H1 (cell line): ENCODE data around the gene PDE2A. TPM values are rescaled to one million over a fixed set of nuclear protein-coding genes. Genes with fewer than 3 reads are reported as not detected.

Experiments used
- BACH1 ChIP-seq: IDR thresholded peaks from 2 replicates; pipeline ENCODE4 v1.6.1; 2012; ENCODE audit warnings: low read length, improper control_type of control experiment
- CTBP2 ChIP-seq: IDR thresholded peaks from 2 replicates; pipeline ENCODE4 v1.7.0; 2011; ENCODE audit warnings: borderline replicate concordance, mild to moderate bottlenecking, moderate library complexity, mixed read lengths, low read length; ENCODE audit not compliant: insufficient read depth, insufficient read length
- MAFK ChIP-seq: IDR thresholded peaks from 2 replicates; pipeline ENCODE4 v1.6.1; 2012; ENCODE audit warnings: low read depth, mild to moderate bottlenecking, improper control_type of control experiment, low read length
- MAX ChIP-seq: IDR thresholded peaks from 2 replicates; pipeline ENCODE4 v1.6.1; 2012; ENCODE audit warnings: inconsistent platforms
- RBBP5 ChIP-seq: IDR thresholded peaks from 2 replicates; pipeline ENCODE4 v1.7.1; 2012; ENCODE audit warnings: low read depth, mild to moderate bottlenecking, inconsistent platforms, low read length, moderate library complexity, borderline replicate concordance
- SIN3A ChIP-seq, 2 experiments: IDR thresholded peaks in 1 of 2; conservative IDR thresholded peaks in 1 of 2; 2 replicates each; pipeline ENCODE4 v1.6.1; 2011 to 2012; ENCODE audit warnings: low read length in 2 of 2, improper control_type of control experiment in 1 of 2, low read depth in 1 of 2, mild to moderate bottlenecking in 1 of 2
- TCF12 ChIP-seq: IDR thresholded peaks from 2 replicates; pipeline ENCODE4 v1.6.1; 2011; ENCODE audit warnings: low read depth, mild to moderate bottlenecking, low read length
- polyA plus RNA-seq, 7 experiments: library from polyadenylated mRNA; depleted of rRNA in 3 of 7; stranded (reverse) in 5 of 7; unstranded in 2 of 7; fragments of >200 nt in 5 of 7; fragments of 200-250 nt in 2 of 7; gene quantifications; 1 replicate in 5 of 7; 2 replicates in 1 of 7; 4 replicates in 1 of 7; pipeline versions ENCODE4 v1.2.1 to v1.2.3, GENCODE V29; 2011 to 2013; ENCODE audit warnings: missing spikeins in 2 of 7, mixed read lengths in 2 of 7
- total RNA-seq: library from RNA; stranded (reverse); fragmentation: NEBNext Ultra II Directional; extraction: Animal tissue kit (Norgen Biotek cat#: 25700); gene quantifications from 2 replicates; pipeline ENCODE4 v1.2.1, GENCODE V29; 2021
- TF ChIP-seq, protein P1 (sequence below): fragments of 300-600 bp; sonication (generic); IDR thresholded peaks from 2 replicates; pipeline ENCODE4 v1.7.1; 2012; ENCODE audit warnings: low read length, moderate library complexity, mild to moderate bottlenecking, inconsistent platforms; ENCODE audit not compliant: insufficient replicate concordance
- TF ChIP-seq, protein P2 (sequence below): IDR thresholded peaks from 2 replicates; pipeline ENCODE4 v1.6.1; 2011; ENCODE audit warnings: low read depth, mild to moderate bottlenecking, low read length; ENCODE audit not compliant: insufficient read depth

PDE2A gene
- total and polyA plus RNA-seq, 2 of the 8 experiments (the other 6 are each of a cell fraction or from before 2014, with no cell fraction given): 3.4 to 7.1 TPM

DNA sequence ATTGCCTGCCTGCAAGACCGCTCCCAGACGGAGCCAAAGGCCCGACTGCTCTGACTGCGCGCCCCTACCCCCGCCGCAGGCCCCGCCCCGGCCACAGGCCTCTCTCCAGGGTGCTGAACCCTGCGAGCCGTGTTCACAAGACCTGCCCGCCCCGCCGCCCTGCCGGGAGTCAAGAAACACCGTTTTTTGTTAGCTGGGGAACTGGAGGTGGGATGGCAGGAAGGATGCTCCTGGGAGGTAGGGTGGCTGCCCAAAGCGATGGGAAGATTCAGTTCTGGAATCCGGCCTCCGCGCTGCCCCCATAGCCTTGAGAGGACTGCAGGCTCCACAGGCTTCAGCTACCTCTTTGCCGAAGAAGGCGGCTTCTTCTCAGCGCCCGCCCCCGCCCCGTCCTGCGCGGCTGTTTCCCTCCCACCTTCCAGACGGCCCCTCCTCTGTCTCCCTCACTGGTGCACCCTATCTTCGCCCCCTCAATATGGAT lies 2.7 kb upstream of the PDE2A start (continued):
- TF ChIP-seq, protein P1, sequence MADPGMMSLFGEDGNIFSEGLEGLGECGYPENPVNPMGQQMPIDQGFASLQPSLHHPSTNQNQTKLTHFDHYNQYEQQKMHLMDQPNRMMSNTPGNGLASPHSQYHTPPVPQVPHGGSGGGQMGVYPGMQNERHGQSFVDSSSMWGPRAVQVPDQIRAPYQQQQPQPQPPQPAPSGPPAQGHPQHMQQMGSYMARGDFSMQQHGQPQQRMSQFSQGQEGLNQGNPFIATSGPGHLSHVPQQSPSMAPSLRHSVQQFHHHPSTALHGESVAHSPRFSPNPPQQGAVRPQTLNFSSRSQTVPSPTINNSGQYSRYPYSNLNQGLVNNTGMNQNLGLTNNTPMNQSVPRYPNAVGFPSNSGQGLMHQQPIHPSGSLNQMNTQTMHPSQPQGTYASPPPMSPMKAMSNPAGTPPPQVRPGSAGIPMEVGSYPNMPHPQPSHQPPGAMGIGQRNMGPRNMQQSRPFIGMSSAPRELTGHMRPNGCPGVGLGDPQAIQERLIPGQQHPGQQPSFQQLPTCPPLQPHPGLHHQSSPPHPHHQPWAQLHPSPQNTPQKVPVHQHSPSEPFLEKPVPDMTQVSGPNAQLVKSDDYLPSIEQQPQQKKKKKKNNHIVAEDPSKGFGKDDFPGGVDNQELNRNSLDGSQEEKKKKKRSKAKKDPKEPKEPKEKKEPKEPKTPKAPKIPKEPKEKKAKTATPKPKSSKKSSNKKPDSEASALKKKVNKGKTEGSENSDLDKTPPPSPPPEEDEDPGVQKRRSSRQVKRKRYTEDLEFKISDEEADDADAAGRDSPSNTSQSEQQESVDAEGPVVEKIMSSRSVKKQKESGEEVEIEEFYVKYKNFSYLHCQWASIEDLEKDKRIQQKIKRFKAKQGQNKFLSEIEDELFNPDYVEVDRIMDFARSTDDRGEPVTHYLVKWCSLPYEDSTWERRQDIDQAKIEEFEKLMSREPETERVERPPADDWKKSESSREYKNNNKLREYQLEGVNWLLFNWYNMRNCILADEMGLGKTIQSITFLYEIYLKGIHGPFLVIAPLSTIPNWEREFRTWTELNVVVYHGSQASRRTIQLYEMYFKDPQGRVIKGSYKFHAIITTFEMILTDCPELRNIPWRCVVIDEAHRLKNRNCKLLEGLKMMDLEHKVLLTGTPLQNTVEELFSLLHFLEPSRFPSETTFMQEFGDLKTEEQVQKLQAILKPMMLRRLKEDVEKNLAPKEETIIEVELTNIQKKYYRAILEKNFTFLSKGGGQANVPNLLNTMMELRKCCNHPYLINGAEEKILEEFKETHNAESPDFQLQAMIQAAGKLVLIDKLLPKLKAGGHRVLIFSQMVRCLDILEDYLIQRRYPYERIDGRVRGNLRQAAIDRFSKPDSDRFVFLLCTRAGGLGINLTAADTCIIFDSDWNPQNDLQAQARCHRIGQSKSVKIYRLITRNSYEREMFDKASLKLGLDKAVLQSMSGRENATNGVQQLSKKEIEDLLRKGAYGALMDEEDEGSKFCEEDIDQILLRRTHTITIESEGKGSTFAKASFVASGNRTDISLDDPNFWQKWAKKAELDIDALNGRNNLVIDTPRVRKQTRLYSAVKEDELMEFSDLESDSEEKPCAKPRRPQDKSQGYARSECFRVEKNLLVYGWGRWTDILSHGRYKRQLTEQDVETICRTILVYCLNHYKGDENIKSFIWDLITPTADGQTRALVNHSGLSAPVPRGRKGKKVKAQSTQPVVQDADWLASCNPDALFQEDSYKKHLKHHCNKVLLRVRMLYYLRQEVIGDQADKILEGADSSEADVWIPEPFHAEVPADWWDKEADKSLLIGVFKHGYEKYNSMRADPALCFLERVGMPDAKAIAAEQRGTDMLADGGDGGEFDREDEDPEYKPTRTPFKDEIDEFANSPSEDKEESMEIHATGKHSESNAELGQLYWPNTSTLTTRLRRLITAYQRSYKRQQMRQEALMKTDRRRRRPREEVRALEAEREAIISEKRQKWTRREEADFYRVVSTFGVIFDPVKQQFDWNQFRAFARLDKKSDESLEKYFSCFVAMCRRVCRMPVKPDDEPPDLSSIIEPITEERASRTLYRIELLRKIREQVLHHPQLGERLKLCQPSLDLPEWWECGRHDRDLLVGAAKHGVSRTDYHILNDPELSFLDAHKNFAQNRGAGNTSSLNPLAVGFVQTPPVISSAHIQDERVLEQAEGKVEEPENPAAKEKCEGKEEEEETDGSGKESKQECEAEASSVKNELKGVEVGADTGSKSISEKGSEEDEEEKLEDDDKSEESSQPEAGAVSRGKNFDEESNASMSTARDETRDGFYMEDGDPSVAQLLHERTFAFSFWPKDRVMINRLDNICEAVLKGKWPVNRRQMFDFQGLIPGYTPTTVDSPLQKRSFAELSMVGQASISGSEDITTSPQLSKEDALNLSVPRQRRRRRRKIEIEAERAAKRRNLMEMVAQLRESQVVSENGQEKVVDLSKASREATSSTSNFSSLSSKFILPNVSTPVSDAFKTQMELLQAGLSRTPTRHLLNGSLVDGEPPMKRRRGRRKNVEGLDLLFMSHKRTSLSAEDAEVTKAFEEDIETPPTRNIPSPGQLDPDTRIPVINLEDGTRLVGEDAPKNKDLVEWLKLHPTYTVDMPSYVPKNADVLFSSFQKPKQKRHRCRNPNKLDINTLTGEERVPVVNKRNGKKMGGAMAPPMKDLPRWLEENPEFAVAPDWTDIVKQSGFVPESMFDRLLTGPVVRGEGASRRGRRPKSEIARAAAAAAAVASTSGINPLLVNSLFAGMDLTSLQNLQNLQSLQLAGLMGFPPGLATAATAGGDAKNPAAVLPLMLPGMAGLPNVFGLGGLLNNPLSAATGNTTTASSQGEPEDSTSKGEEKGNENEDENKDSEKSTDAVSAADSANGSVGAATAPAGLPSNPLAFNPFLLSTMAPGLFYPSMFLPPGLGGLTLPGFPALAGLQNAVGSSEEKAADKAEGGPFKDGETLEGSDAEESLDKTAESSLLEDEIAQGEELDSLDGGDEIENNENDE: no peak
- TF ChIP-seq, protein P2, sequence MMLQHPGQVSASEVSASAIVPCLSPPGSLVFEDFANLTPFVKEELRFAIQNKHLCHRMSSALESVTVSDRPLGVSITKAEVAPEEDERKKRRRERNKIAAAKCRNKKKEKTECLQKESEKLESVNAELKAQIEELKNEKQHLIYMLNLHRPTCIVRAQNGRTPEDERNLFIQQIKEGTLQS: no peak
- TF ChIP-seq TCF12: no peak
- peak; percentile 62; the same call in 1 of the 2 replicates for TF ChIP-seq MAX
- TF ChIP-seq MAFK: no peak
- no peak for TF ChIP-seq RBBP5
- peak; percentile 82 for TF ChIP-seq BACH1
- TF ChIP-seq CTBP2: no peak
- peak; percentile 45 to 86; a peak in 1 of 4 replicates for TF ChIP-seq SIN3A (conservative IDR thresholded peaks at IDR 0.05 in 1 of 2, IDR thresholded peaks at IDR 0.05 in 1 of 2; ENCODE audit: low read depth in 1 of 2, low read length in 2 of 2)
